SU-DHL-6 (cell line): ENCODE results near the gene MARF1.
"Not testable (repeated sequence)": the region's sequence is repeated elsewhere in the genome, so short reads cannot be mapped to it uniquely, and the experiment has no call there.

Experiments
- H2AFZ ChIP-seq: fragments of 200-600 bp; sonication (generic); 2 replicates; pipeline ENCODE4 v1.6.1; 2014; ENCODE audit warnings: low read depth, mild to moderate bottlenecking, moderate library complexity, mixed read lengths, antibody characterized with exemption, low read length; ENCODE audit not compliant: severe bottlenecking
- H3F3A ChIP-seq: fragments of 200-600 bp; shearing (Covaris generic); 2 replicates; pipeline ENCODE4 v1.6.0; 2016; ENCODE audit warnings: antibody characterized with exemption, mild to moderate bottlenecking; ENCODE audit not compliant: insufficient read depth
- H3K27ac ChIP-seq: fragments of 200-600 bp; sonication (generic); 2 replicates; pipeline ENCODE4 v1.5.1; 2016; ENCODE audit warnings: low read depth, mild to moderate bottlenecking, low read length, moderate library complexity, mixed read lengths
- H3K27me3 ChIP-seq: fragments of 200-600 bp; sonication (generic), shearing (Covaris generic); 2 replicates; pipeline ENCODE4 v1.6.0; 2014; ENCODE audit warnings: mild to moderate bottlenecking, low read length
- H3K36me3 ChIP-seq: fragments of 200-600 bp; sonication (generic); 2 replicates; pipeline ENCODE4 v1.6.1; 2014; ENCODE audit warnings: mild to moderate bottlenecking, low read length, mixed read lengths
- H3K4me2 ChIP-seq: fragments of 300-600, 200-600 bp; shearing (Covaris generic), sonication (generic); 2 replicates; pipeline ENCODE4 v1.6.0; 2014; ENCODE audit warnings: low read length, low read depth, mild to moderate bottlenecking; ENCODE audit not compliant: poor library complexity, severe bottlenecking
- H3K4me3 ChIP-seq: fragments of 200-600 bp; sonication (generic); 2 replicates; pipeline ENCODE4 v1.5.1; 2014; ENCODE audit warnings: antibody characterized with exemption, low read length, mild to moderate bottlenecking, mixed read lengths; ENCODE audit not compliant: insufficient read depth, poor library complexity, severe bottlenecking
- H3K79me2 ChIP-seq: fragments of 200-600 bp; sonication (generic); 2 replicates; pipeline ENCODE4 v1.6.1; 2014; ENCODE audit warnings: mild to moderate bottlenecking, low read length, moderate library complexity; ENCODE audit not compliant: insufficient read depth
- H3K9ac ChIP-seq: fragments of 200-600 bp; sonication (generic); 2 replicates; pipeline ENCODE4 v1.7.0; 2014; ENCODE audit warnings: mild to moderate bottlenecking, low read length
- H3K9me2 ChIP-seq: fragments of 200-600 bp; sonication (generic); replicated peaks from 2 replicates; pipeline ENCODE4 v1.6.1; 2014; ENCODE audit warnings: low read length; ENCODE audit not compliant: insufficient read depth
- H3K9me3 ChIP-seq: fragments of 200-600 bp; sonication (generic); 2 replicates; pipeline ENCODE4 v1.6.1; 2014; ENCODE audit warnings: low read length, mixed read lengths; ENCODE audit not compliant: insufficient read depth
- H4K20me1 ChIP-seq: fragments of 200-600 bp; sonication (generic); 2 replicates; pipeline ENCODE4 v1.6.1; 2014; ENCODE audit warnings: low read depth, mild to moderate bottlenecking, antibody characterized with exemption, low read length, moderate library complexity, mixed read lengths
- CTCF ChIP-seq: fragments of 200-600 bp; sonication (generic); IDR thresholded peaks from one replicate; pipeline ENCODE4 v1.5.1; 2017; ENCODE audit warnings: antibody characterized with exemption, mild to moderate bottlenecking, low read length, moderate library complexity; ENCODE audit not compliant: insufficient read depth, poor library complexity, severe bottlenecking
- EZH2phosphoT487 ChIP-seq: fragments of 200-600 bp; sonication (generic), shearing (Covaris generic); conservative IDR thresholded peaks from 2 replicates; pipeline ENCODE4 v1.6.1; 2018; ENCODE audit warnings: mild to moderate bottlenecking, antibody characterized with exemption, low read length, moderate library complexity, mixed read lengths

Gene MARF1

GRCh38 chr16:15573274-15573895 lies 69.6 kb downstream of the MARF1 start:
- H4K20me1 ChIP-seq: no peaks in the 10 kb centered on the region

GRCh38 chr16:15572329-15573001 lies 70.5 kb downstream of the MARF1 start:
- H2AFZ ChIP-seq: no peak overlapping the region
- no peaks in the 10 kb centered on the region for H3K36me3 ChIP-seq
- no peaks in the 10 kb centered on the region for H3F3A ChIP-seq
- H3K9ac ChIP-seq: no peak overlapping the region
- no peak overlapping the region for H3K27ac ChIP-seq
- no peaks in the 10 kb centered on the region for H4K20me1 ChIP-seq
- TF ChIP-seq EZH2phosphoT487 (no peak), CTCF (no peak)
- H3K4me3 ChIP-seq: no peak overlapping the region
- no peak overlapping the region for H3K4me2 ChIP-seq
- no peaks in the 10 kb centered on the region for H3K79me2 ChIP-seq
- H3K27me3 ChIP-seq: no peaks in the 10 kb centered on the region
- no peaks in the 10 kb centered on the region for H3K9me2 ChIP-seq
- no peaks in the 10 kb centered on the region for H3K9me3 ChIP-seq

More at GRCh38 chr16:15573274-15573895, 69.6 kb downstream of the MARF1 start:
- Histone ChIP-seq H3K79me2 (no peaks in the 10 kb centered on the region), H3K4me2 (no peak overlapping the region), H2AFZ (no peak overlapping the region), H3K9me3 (no peaks in the 10 kb centered on the region), H3K27me3 (no peaks in the 10 kb centered on the region), H3F3A (no peaks in the 10 kb centered on the region), H3K27ac (no peak overlapping the region), H3K9ac (no peak overlapping the region), H3K36me3 (no peaks in the 10 kb centered on the region), H3K4me3 (no peak overlapping the region), H3K9me2 (no peaks in the 10 kb centered on the region)
- TF ChIP-seq CTCF (no peak), EZH2phosphoT487 (no peak)

GRCh38 chr16:15571557-15571956 lies 71.4 kb downstream of the MARF1 start:
- Histone ChIP-seq H3F3A (no peaks in the 10 kb centered on the region), H3K4me3 (no peak overlapping the region), H3K4me2 (no peak overlapping the region), H4K20me1 (no peaks in the 10 kb centered on the region), H3K27me3 (no peaks in the 10 kb centered on the region), H3K79me2 (no peaks in the 10 kb centered on the region), H3K36me3 (no peaks in the 10 kb centered on the region), H3K9me3 (no peaks in the 10 kb centered on the region), H3K9ac (no peak overlapping the region), H2AFZ (no peak overlapping the region), H3K9me2 (no peaks in the 10 kb centered on the region), H3K27ac (no peak overlapping the region)
- TF ChIP-seq CTCF: no peak
- no peak for TF ChIP-seq EZH2phosphoT487

GRCh38 chr16:15570666-15571065 lies 72.3 kb downstream of the MARF1 start:
- not testable (repeated sequence) for H3K36me3 ChIP-seq, H4K20me1 ChIP-seq, H3F3A ChIP-seq, H3K9ac ChIP-seq, H3K4me2 ChIP-seq, H3K27ac ChIP-seq, H3K79me2 ChIP-seq, H3K4me3 ChIP-seq, H3K27me3 ChIP-seq, H2AFZ ChIP-seq, H3K9me3 ChIP-seq, H3K9me2 ChIP-seq
